Stimulated activated memory B cell treated with anti-CD40 and anti-IgM and Interleukin-4, amounts not matched to agents 10 μg/mL and 1 μg/mL and 100 μg/mL, for 72 hours (primary cell): ENCODE results near the gene PPP2R2D.
"Not testable (repeated sequence)": the region's sequence is repeated elsewhere in the genome, so short reads cannot be mapped to it uniquely, and the experiment has no call there.

Source experiments
- ATAC-seq: fragments of 150-1000 bp; cut with Tn5 transposase; 2 replicates; pipeline ENCODE4 v1.10.0; 2021
- H3K27ac Mint-ChIP-seq: one replicate; pipeline ENCODE4 v1.8.0; 2022; ENCODE audit warnings: mild to moderate bottlenecking, mixed read lengths
- H3K27me3 Mint-ChIP-seq: one replicate; pipeline ENCODE4 v1.8.0; 2022; ENCODE audit warnings: mixed read lengths
- H3K36me3 Mint-ChIP-seq: one replicate; pipeline ENCODE4 v1.8.0; 2022; ENCODE audit warnings: mixed read lengths
- H3K4me1 Mint-ChIP-seq: one replicate; pipeline ENCODE4 v1.8.0; 2022; ENCODE audit warnings: mixed read lengths
- H3K4me3 Mint-ChIP-seq: one replicate; pipeline ENCODE4 v1.8.0; 2022; ENCODE audit warnings: mild to moderate bottlenecking, moderate library complexity, mixed read lengths
- H3K9me3 Mint-ChIP-seq: one replicate; pipeline ENCODE4 v1.8.0; 2022; ENCODE audit warnings: mixed read lengths

PPP2R2D gene

DNA sequence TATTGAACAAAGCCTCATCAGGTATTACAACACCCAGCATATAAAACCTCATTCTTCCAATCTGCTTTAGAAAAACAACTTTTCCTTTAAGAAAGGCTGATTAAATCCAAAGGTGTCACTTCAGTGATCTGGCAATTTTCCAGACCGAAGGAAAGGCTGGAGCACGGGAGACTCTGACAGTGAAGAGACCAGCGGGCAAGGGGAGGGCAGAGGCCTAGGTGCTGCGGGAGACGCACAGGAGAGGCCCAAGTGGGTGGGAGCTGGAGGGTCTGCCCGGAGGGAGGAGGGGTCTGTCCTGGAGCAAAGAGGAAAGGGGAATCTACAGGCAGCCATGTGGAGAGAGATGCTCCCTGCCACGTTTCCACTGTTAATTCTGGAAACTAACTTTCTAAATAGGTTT is 24.3 kb upstream of the PPP2R2D start:
- Mint-ChIP-seq H3K27ac (no peak overlapping the region), H3K4me1 (peaks cover 7% of the 10 kb centered on the region), H3K4me3 (no peak overlapping the region), H3K27me3 (peaks cover 56% of the 10 kb centered on the region), H3K36me3 (no peaks in the 10 kb centered on the region), H3K9me3 (peaks cover 2% of the 10 kb centered on the region)
- ATAC-seq = no peak

- no peaks in the 10 kb centered on the region for H3K36me3 Mint-ChIP-seq
- no peak for ATAC-seq
- no peak overlapping the region for H3K27ac Mint-ChIP-seq
- H3K27me3 Mint-ChIP-seq = peaks cover 42% of the 10 kb centered on the region
- H3K4me3 Mint-ChIP-seq = no peak overlapping the region
- peaks cover 2% of the 10 kb centered on the region for H3K9me3 Mint-ChIP-seq
- H3K4me1 Mint-ChIP-seq = no peaks in the 10 kb centered on the region
Measured at GRCh38 chr10:131880016-131880590, 20.7 kb upstream of the PPP2R2D start.

- Mint-ChIP-seq H3K4me1 (no peaks in the 10 kb centered on the region), H3K27ac (no peak overlapping the region), H3K36me3 (no peaks in the 10 kb centered on the region), H3K9me3 (peaks cover 2% of the 10 kb centered on the region), H3K4me3 (no peak overlapping the region), H3K27me3 (peaks cover 34% of the 10 kb centered on the region)
- no peak for ATAC-seq
Measured at GRCh38 chr10:131881104-131881880, 19.5 kb upstream of the PPP2R2D start.

DNA sequence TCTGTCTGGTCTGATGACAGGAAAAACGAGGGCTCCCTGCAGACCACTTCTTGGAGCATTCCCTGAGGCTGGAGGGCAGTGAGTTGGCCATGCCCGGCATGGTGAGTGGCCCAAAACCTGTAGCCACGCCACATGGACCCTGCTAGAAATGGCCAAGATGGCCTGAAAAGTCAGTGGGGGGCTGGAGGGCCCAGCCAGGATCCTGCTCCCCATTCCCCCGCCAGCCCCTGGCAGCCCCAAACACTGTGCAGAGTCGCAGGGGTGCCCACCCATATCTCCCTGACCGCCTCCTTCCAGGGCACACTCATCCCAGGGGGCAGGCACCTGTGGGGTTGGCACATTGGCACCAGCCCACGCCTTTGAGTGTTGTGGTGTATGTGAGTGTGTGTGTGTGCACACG is 18.7 kb upstream of the PPP2R2D start:
- no peaks in the 10 kb centered on the region for H3K36me3 Mint-ChIP-seq

GRCh38 chr10:131882590-131883451 is 18.0 kb upstream of the PPP2R2D start:
- Mint-ChIP-seq H3K4me1 (no peaks in the 10 kb centered on the region), H3K9me3 (peaks cover 2% of the 10 kb centered on the region), H3K27me3 (peaks cover 18% of the 10 kb centered on the region), H3K4me3 (no peak overlapping the region), H3K36me3 (no peaks in the 10 kb centered on the region), H3K27ac (no peak overlapping the region)
- no peak for ATAC-seq

More for the DNA sequence above, 18.7 kb upstream of the PPP2R2D start:
- peaks cover 2% of the 10 kb centered on the region for H3K9me3 Mint-ChIP-seq
- ATAC-seq = no peak
- peaks cover 25% of the 10 kb centered on the region for H3K27me3 Mint-ChIP-seq
- no peak overlapping the region for H3K4me3 Mint-ChIP-seq
- H3K4me1 Mint-ChIP-seq = no peaks in the 10 kb centered on the region
- no peak overlapping the region for H3K27ac Mint-ChIP-seq

DNA sequence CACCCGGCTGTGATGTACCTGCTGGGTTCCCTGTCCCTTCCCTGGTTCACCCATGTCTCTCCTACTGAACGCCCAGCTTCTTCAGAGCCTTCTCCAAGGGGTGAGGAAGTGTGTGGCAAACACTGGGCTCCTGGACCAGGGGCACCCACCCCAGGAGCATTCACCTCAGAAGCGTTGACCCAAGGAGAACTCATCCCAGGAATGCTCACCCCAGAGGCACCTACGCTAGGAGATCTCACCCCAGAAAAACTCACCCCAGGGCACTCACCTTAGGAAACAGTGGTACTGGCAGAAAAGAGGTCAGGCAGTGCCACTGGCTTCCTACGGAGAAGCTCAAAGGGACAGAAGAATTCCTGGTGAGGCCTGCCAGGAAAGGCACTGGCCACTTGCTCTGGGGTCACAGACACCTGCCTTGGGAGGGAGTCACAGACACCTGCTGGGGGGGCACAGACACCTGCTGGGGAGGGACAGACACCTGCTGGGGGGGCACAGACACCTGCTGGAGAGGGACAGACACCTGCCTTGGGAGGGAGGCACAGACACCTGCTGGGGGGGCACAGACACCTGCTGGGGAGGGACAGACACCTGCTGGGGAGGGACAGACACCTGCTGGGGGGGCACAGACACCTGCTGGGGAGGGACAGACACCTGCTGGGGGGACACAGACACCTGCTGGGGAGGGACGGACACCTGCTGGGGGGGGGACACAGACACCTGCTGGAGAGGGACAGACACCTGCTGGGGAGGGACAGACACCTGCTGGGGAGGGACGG is 17.0 kb upstream of the PPP2R2D start:
- not testable (repeated sequence) for H3K36me3 Mint-ChIP-seq, H3K4me1 Mint-ChIP-seq, ATAC-seq, H3K9me3 Mint-ChIP-seq, H3K4me3 Mint-ChIP-seq, H3K27ac Mint-ChIP-seq, H3K27me3 Mint-ChIP-seq

DNA sequence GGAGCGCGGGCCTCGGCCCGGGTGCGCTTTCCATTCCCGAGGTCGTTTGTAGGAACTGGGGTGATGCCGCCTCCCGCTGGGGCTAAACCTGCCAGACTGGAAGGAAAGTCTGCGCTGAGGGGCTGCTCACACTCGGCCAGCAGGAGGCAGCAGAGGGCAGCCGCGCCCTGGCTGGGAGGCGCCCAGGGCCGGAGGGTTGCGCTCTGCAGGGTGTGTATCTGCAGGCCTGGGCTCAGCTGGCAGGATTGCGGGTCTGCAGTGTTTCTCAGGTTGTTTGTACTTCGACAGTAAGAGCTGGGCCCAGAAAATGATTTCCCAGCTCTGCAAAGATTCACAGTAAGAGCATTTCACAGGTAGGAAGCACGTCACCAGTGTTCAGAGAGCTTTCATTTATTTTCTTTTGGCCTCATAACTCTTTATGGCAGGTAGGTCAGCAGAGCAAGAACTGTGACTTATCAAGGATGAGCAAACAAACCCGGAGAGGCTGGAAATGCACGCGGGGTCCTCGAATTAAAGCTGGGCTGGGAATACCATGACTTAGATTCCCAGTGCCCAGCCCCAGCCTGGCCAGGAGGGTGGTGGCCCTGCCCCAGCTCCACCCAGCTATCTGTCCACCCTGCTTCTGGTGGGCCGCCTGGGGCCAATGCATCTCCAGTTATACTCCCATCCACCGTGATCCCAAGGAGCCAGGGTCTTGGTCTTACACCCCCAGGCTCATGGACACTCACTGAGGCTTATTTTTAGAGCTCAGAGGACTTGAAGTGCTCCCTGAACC is 15.2 kb upstream of the PPP2R2D start:
- Mint-ChIP-seq H3K27me3 (no peaks in the 10 kb centered on the region), H3K4me3 (no peak overlapping the region), H3K27ac (no peak overlapping the region), H3K36me3 (no peaks in the 10 kb centered on the region), H3K9me3 (no peaks in the 10 kb centered on the region), H3K4me1 (no peaks in the 10 kb centered on the region)
- peak; percentile 95 for ATAC-seq

GRCh38 chr10:131886237-131886636 is 14.6 kb upstream of the PPP2R2D start:
- Mint-ChIP-seq H3K27me3 (no peaks in the 10 kb centered on the region), H3K36me3 (no peaks in the 10 kb centered on the region), H3K9me3 (no peaks in the 10 kb centered on the region), H3K4me3 (no peak overlapping the region), H3K4me1 (no peaks in the 10 kb centered on the region), H3K27ac (no peak overlapping the region)
- ATAC-seq = no peak

- Mint-ChIP-seq H3K4me3 (no peak overlapping the region), H3K36me3 (no peaks in the 10 kb centered on the region), H3K4me1 (no peaks in the 10 kb centered on the region), H3K27me3 (peaks cover 3% of the 10 kb centered on the region), H3K9me3 (no peaks in the 10 kb centered on the region), H3K27ac (no peak overlapping the region)
- no peak for ATAC-seq
Measured at GRCh38 chr10:131888186-131888604, 12.6 kb upstream of the PPP2R2D start.

DNA sequence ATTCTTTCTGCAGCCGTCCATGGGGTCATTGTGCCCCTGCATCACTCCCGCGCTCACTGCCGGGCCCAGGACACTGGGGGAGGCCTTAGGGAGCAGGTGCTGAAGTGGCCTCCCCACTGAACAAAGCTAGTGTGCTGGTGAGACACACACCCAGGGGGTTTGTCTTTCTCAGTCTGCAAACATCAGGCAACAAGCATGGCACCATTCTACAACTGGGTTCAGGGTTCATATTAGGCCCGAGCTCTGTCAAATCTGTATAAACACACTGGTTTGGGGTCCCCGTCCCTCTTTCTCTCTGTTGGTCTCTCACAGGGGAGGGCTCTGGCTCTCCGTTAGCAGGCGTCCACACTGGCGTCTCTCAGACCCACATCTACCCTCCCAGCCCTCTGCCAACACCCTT is 11.1 kb upstream of the PPP2R2D start:
- no peak for ATAC-seq
- Mint-ChIP-seq H3K4me1 (no peaks in the 10 kb centered on the region), H3K27ac (no peak overlapping the region), H3K9me3 (no peaks in the 10 kb centered on the region), H3K36me3 (no peaks in the 10 kb centered on the region), H3K27me3 (peaks cover 12% of the 10 kb centered on the region), H3K4me3 (no peak overlapping the region)

- Mint-ChIP-seq H3K4me3 (no peak overlapping the region), H3K9me3 (no peaks in the 10 kb centered on the region), H3K27ac (no peak overlapping the region), H3K27me3 (peaks cover 12% of the 10 kb centered on the region), H3K4me1 (no peaks in the 10 kb centered on the region), H3K36me3 (no peaks in the 10 kb centered on the region)
- ATAC-seq = no peak
Measured at GRCh38 chr10:131890276-131891195, 10.3 kb upstream of the PPP2R2D start.

- no peak for ATAC-seq
- H3K9me3 Mint-ChIP-seq = no peaks in the 10 kb centered on the region
- no peaks in the 10 kb centered on the region for H3K36me3 Mint-ChIP-seq
- no peaks in the 10 kb centered on the region for H3K4me1 Mint-ChIP-seq
- H3K4me3 Mint-ChIP-seq = no peak overlapping the region
- no peak overlapping the region for H3K27ac Mint-ChIP-seq
- H3K27me3 Mint-ChIP-seq = peaks cover 12% of the 10 kb centered on the region
Measured at GRCh38 chr10:131891196-131891928, 9.4 kb upstream of the PPP2R2D start.
